Liver (tissue), 9 donors: ENCODE measurements around the gene ARHGAP35. TPM values are rescaled to one million over a fixed set of nuclear protein-coding genes. Genes with fewer than 3 reads are reported as not detected.

Experiments
- DNase-seq: peaks from one replicate; pipeline ENCODE4 v3.0.0-alpha.2; 2017; ENCODE audit warnings: low spot score
- H3K27ac ChIP-seq, 2 donors: one replicate each; pipeline ENCODE4 v1.7.0; 2013; ENCODE audit warnings: inconsistent platforms in 2 of 2, low read length in 2 of 2, control low read depth in 1 of 2, low read depth in 1 of 2, mild to moderate bottlenecking in 1 of 2
- H3K27me3 ChIP-seq, 4 donors: one replicate each; pipeline versions ENCODE4 v1.6.1 to v1.7.0; 2013; ENCODE audit warnings: low read length in 3 of 4, inconsistent platforms in 1 of 4, mild to moderate bottlenecking in 1 of 4, moderate library complexity in 1 of 4; ENCODE audit not compliant: control insufficient read depth in 4 of 4, insufficient read depth in 4 of 4
- H3K36me3 ChIP-seq, 4 donors: one replicate each; pipeline versions ENCODE4 v1.6.1 to v1.7.0; 2013; ENCODE audit warnings: low read length in 3 of 4, mild to moderate bottlenecking in 3 of 4, low read depth in 1 of 4, moderate library complexity in 1 of 4; ENCODE audit not compliant: control insufficient read depth in 4 of 4, insufficient read depth in 3 of 4
- H3K4me1 ChIP-seq, 4 donors: one replicate each; pipeline versions ENCODE4 v1.6.1 to v1.7.0; 2013; ENCODE audit warnings: low read length in 3 of 4, mild to moderate bottlenecking in 3 of 4, moderate library complexity in 1 of 4; ENCODE audit not compliant: control insufficient read depth in 4 of 4, insufficient read depth in 4 of 4
- H3K4me3 ChIP-seq, 3 donors: one replicate each; pipeline versions ENCODE4 v1.6.1 to v1.7.0; 2013; ENCODE audit warnings: low read length in 3 of 3, control low read depth in 1 of 3, low read depth in 1 of 3, mild to moderate bottlenecking in 1 of 3
- H3K9ac ChIP-seq, 2 donors: one replicate each; pipeline ENCODE4 v1.7.0; 2013; ENCODE audit warnings: low read length in 2 of 2, mild to moderate bottlenecking in 2 of 2, moderate library complexity in 2 of 2, control low read depth in 1 of 2, low read depth in 1 of 2
- H3K9me3 ChIP-seq, 4 donors: one replicate each; pipeline versions ENCODE4 v1.6.1 to v1.7.0; 2013; ENCODE audit warnings: low read length in 3 of 4; ENCODE audit not compliant: control insufficient read depth in 4 of 4
- ATF3 ChIP-seq: IDR thresholded peaks from 2 replicates; pipeline ENCODE4 v1.6.1; 2016; ENCODE audit warnings: antibody characterized with exemption
- CTCF ChIP-seq: fragments of 150-350 bp; IDR thresholded peaks from 2 replicates; pipeline ENCODE4 v1.5.1; 2017; ENCODE audit warnings: improper control_type of control experiment, low read depth, low read length; ENCODE audit not compliant: missing input control
- EGR1 ChIP-seq, 2 donors: IDR thresholded peaks; 2 replicates each; pipeline ENCODE4 v1.6.1; 2016 to 2018; ENCODE audit warnings: antibody characterized with exemption in 2 of 2, low read depth in 2 of 2
- FOXA1 ChIP-seq: IDR thresholded peaks from 2 replicates; pipeline ENCODE4 v1.6.1; 2016; ENCODE audit warnings: antibody characterized with exemption
- FOXA2 ChIP-seq: IDR thresholded peaks from 2 replicates; pipeline ENCODE4 v1.6.1; 2016; ENCODE audit warnings: antibody characterized with exemption
- GABPA ChIP-seq, 2 donors: IDR thresholded peaks in 1 of 2; conservative IDR thresholded peaks in 1 of 2; 2 replicates each; pipeline ENCODE4 v1.6.1; 2016; ENCODE audit warnings: antibody characterized with exemption in 2 of 2, mild to moderate bottlenecking in 1 of 2, moderate library complexity in 1 of 2
- HNF4A ChIP-seq, 2 donors: conservative IDR thresholded peaks; 2 replicates each; pipeline ENCODE4 v1.6.1; 2016; ENCODE audit warnings: antibody characterized with exemption in 2 of 2, mild to moderate bottlenecking in 2 of 2
- JUND ChIP-seq, 2 donors: IDR thresholded peaks; 2 replicates each; pipeline ENCODE4 v1.6.1; 2016; ENCODE audit warnings: antibody characterized with exemption in 2 of 2
- NR2F2 ChIP-seq: IDR thresholded peaks from 2 replicates; pipeline ENCODE4 v1.6.1; 2016; ENCODE audit warnings: antibody characterized with exemption
- REST ChIP-seq: IDR thresholded peaks from 2 replicates; pipeline ENCODE4 v1.6.1; 2016; ENCODE audit warnings: antibody characterized with exemption, mild to moderate bottlenecking
- RXRA ChIP-seq, 2 donors: IDR thresholded peaks; 2 replicates each; pipeline ENCODE4 v1.6.1; 2017 to 2018; ENCODE audit warnings: antibody characterized with exemption in 2 of 2, mild to moderate bottlenecking in 1 of 2
- SP1 ChIP-seq: IDR thresholded peaks from 2 replicates; pipeline ENCODE4 v1.6.1; 2018; ENCODE audit warnings: antibody characterized with exemption, mild to moderate bottlenecking
- TAF1 ChIP-seq: conservative IDR thresholded peaks from 2 replicates; pipeline ENCODE4 v1.6.1; 2016; ENCODE audit warnings: antibody characterized with exemption, mild to moderate bottlenecking
- YY1 ChIP-seq: IDR thresholded peaks from 2 replicates; pipeline ENCODE4 v1.6.1; 2016; ENCODE audit warnings: antibody characterized with exemption, mild to moderate bottlenecking
- ZBTB33 ChIP-seq: IDR thresholded peaks from 2 replicates; pipeline ENCODE4 v1.6.1; 2016; ENCODE audit warnings: antibody characterized with exemption
- WGBS: extraction: QIAGEN DNeasy Blood & Tissue Kit; methylation state at CpG from one replicate; pipeline ENCODE4 v1.1.7; 2013; 5-methylcytosine and 5-hydroxymethylcytosine counted together
- polyA plus RNA-seq, 2 donors: library from polyadenylated mRNA; stranded (reverse) in 1 of 2; unstranded in 1 of 2; fragments of 200-250 nt in 1 of 2; fragments of >200 nt in 1 of 2; fragmentation: Nextera tagmentation in 1 of 2; extraction: Ambion mirVana in 1 of 2; gene quantifications; one replicate each; pipeline versions ENCODE4 v1.2.1 to v1.2.3, GENCODE V29; 2013 to 2015
- total RNA-seq, 2 donors: library from RNA; depleted of rRNA; stranded (reverse); fragments of >200 nt; gene quantifications; one replicate each; pipeline ENCODE4 v1.2.3, GENCODE V29; 2014
- donor health status: healthy.
- donor health status: healthy.
- donor health status: healthy.
- donor health status: healthy.
- donor health status: healthy.

Gene ARHGAP35
- total and polyA plus RNA-seq, 4 donors: 15.5 to 49.2 (median 21.7) TPM

GRCh38 chr19:46896076-46896794 lies 35.4 kb downstream of the ARHGAP35 start (continued):
- TF ChIP-seq REST (no peak), HNF4A (conservative IDR thresholded peaks at IDR 0.05) (peak; percentile 81 to 87), EGR1 (IDR thresholded peaks at IDR 0.05; ENCODE audit: low read depth in 2 of 2) (no peak), YY1 (no peak), GABPA (IDR thresholded peaks at IDR 0.05 in 1 of 2, conservative IDR thresholded peaks at IDR 0.05 in 1 of 2) (no peak)

- no peak for DNase-seq
- Histone ChIP-seq H3K9me3 (no peaks in the 10 kb centered on the region), H3K4me1 (peaks cover 15 to 56% (median 36%) of the 10 kb centered on the region in 4 donors)
Measured at GRCh38 chr19:46898731-46899130, 37.9 kb downstream of the ARHGAP35 start.

GRCh38 chr19:46900341-46900740 lies 39.5 kb downstream of the ARHGAP35 start:
- no peak for DNase-seq
- Histone ChIP-seq H3K27me3 (no peaks in the 10 kb centered on the region), H3K4me1 (peaks cover 16 to 61% (median 37%) of the 10 kb centered on the region in 4 donors), H3K9me3 (no peaks in the 10 kb centered on the region), H3K36me3 (no peaks in the 10 kb centered on the region), H3K4me3 (no peak overlapping the region), H3K27ac (no peak overlapping the region), H3K9ac (no peak overlapping the region)
- WGBS: 96% methylated on average over 5 of the region's 5 CpGs
- TF ChIP-seq ATF3 (no peak), EGR1 (IDR thresholded peaks at IDR 0.05; ENCODE audit: low read depth in 2 of 2) (no peak), CTCF (no peak), TAF1 (no peak), FOXA2 (no peak), REST (no peak), JUND (IDR thresholded peaks at IDR 0.05) (no peak), NR2F2 (no peak), SP1 (no peak), RXRA (IDR thresholded peaks at IDR 0.05) (no peak)

More at GRCh38 chr19:46898731-46899130, 37.9 kb downstream of the ARHGAP35 start:
- 80% methylated on average over 5 of the region's 5 CpGs for WGBS
- no peaks in the 10 kb centered on the region for H3K27me3 ChIP-seq
- no peak overlapping the region for H3K4me3 ChIP-seq
- TF ChIP-seq GABPA (IDR thresholded peaks at IDR 0.05 in 1 of 2, conservative IDR thresholded peaks at IDR 0.05 in 1 of 2) (no peak), SP1 (no peak), FOXA1 (no peak), ZBTB33 (no peak)
- no peak overlapping the region for H3K27ac ChIP-seq
- no peaks in the 10 kb centered on the region for H3K36me3 ChIP-seq
- no peak overlapping the region for H3K9ac ChIP-seq
